Liver (tissue), 9 donors: ENCODE measurements around the gene LHFPL5. TPM values are rescaled to one million over a fixed set of nuclear protein-coding genes. Genes with fewer than 3 reads are reported as not detected.

Source experiments
- DNase-seq: peaks from one replicate; pipeline ENCODE4 v3.0.0-alpha.2; 2017; ENCODE audit warnings: low spot score
- H3K27ac ChIP-seq, 2 donors: one replicate each; pipeline ENCODE4 v1.7.0; 2013; ENCODE audit warnings: inconsistent platforms in 2 of 2, low read length in 2 of 2, control low read depth in 1 of 2, low read depth in 1 of 2, mild to moderate bottlenecking in 1 of 2
- H3K27me3 ChIP-seq, 4 donors: one replicate each; pipeline versions ENCODE4 v1.6.1 to v1.7.0; 2013; ENCODE audit warnings: low read length in 3 of 4, inconsistent platforms in 1 of 4, mild to moderate bottlenecking in 1 of 4, moderate library complexity in 1 of 4; ENCODE audit not compliant: control insufficient read depth in 4 of 4, insufficient read depth in 4 of 4
- H3K36me3 ChIP-seq, 4 donors: one replicate each; pipeline versions ENCODE4 v1.6.1 to v1.7.0; 2013; ENCODE audit warnings: low read length in 3 of 4, mild to moderate bottlenecking in 3 of 4, low read depth in 1 of 4, moderate library complexity in 1 of 4; ENCODE audit not compliant: control insufficient read depth in 4 of 4, insufficient read depth in 3 of 4
- H3K4me1 ChIP-seq, 4 donors: one replicate each; pipeline versions ENCODE4 v1.6.1 to v1.7.0; 2013; ENCODE audit warnings: low read length in 3 of 4, mild to moderate bottlenecking in 3 of 4, moderate library complexity in 1 of 4; ENCODE audit not compliant: control insufficient read depth in 4 of 4, insufficient read depth in 4 of 4
- H3K4me3 ChIP-seq, 3 donors: one replicate each; pipeline versions ENCODE4 v1.6.1 to v1.7.0; 2013; ENCODE audit warnings: low read length in 3 of 3, control low read depth in 1 of 3, low read depth in 1 of 3, mild to moderate bottlenecking in 1 of 3
- H3K9ac ChIP-seq, 2 donors: one replicate each; pipeline ENCODE4 v1.7.0; 2013; ENCODE audit warnings: low read length in 2 of 2, mild to moderate bottlenecking in 2 of 2, moderate library complexity in 2 of 2, control low read depth in 1 of 2, low read depth in 1 of 2
- H3K9me3 ChIP-seq, 4 donors: one replicate each; pipeline versions ENCODE4 v1.6.1 to v1.7.0; 2013; ENCODE audit warnings: low read length in 3 of 4; ENCODE audit not compliant: control insufficient read depth in 4 of 4
- EGR1 ChIP-seq, 2 donors: IDR thresholded peaks; 2 replicates each; pipeline ENCODE4 v1.6.1; 2016 to 2018; ENCODE audit warnings: antibody characterized with exemption in 2 of 2, low read depth in 2 of 2
- FOXA1 ChIP-seq: IDR thresholded peaks from 2 replicates; pipeline ENCODE4 v1.6.1; 2016; ENCODE audit warnings: antibody characterized with exemption
- FOXA2 ChIP-seq: IDR thresholded peaks from 2 replicates; pipeline ENCODE4 v1.6.1; 2016; ENCODE audit warnings: antibody characterized with exemption
- GABPA ChIP-seq, 2 donors: IDR thresholded peaks in 1 of 2; conservative IDR thresholded peaks in 1 of 2; 2 replicates each; pipeline ENCODE4 v1.6.1; 2016; ENCODE audit warnings: antibody characterized with exemption in 2 of 2, mild to moderate bottlenecking in 1 of 2, moderate library complexity in 1 of 2
- HNF4A ChIP-seq, 2 donors: conservative IDR thresholded peaks; 2 replicates each; pipeline ENCODE4 v1.6.1; 2016; ENCODE audit warnings: antibody characterized with exemption in 2 of 2, mild to moderate bottlenecking in 2 of 2
- HNF4G ChIP-seq: IDR thresholded peaks from 2 replicates; pipeline ENCODE4 v1.6.1; 2016; ENCODE audit warnings: antibody characterized with exemption
- JUND ChIP-seq, 2 donors: IDR thresholded peaks; 2 replicates each; pipeline ENCODE4 v1.6.1; 2016; ENCODE audit warnings: antibody characterized with exemption in 2 of 2
- MAX ChIP-seq: IDR thresholded peaks from 2 replicates; pipeline ENCODE4 v1.6.1; 2016; ENCODE audit warnings: antibody characterized with exemption
- NR2F2 ChIP-seq: IDR thresholded peaks from 2 replicates; pipeline ENCODE4 v1.6.1; 2016; ENCODE audit warnings: antibody characterized with exemption
- RAD21 ChIP-seq, 2 donors: IDR thresholded peaks; 2 replicates each; pipeline ENCODE4 v1.6.1; 2016; ENCODE audit warnings: antibody characterized with exemption in 2 of 2, mild to moderate bottlenecking in 2 of 2
- REST ChIP-seq: IDR thresholded peaks from 2 replicates; pipeline ENCODE4 v1.6.1; 2016; ENCODE audit warnings: antibody characterized with exemption, mild to moderate bottlenecking
- RXRA ChIP-seq, 2 donors: IDR thresholded peaks; 2 replicates each; pipeline ENCODE4 v1.6.1; 2017 to 2018; ENCODE audit warnings: antibody characterized with exemption in 2 of 2, mild to moderate bottlenecking in 1 of 2
- SP1 ChIP-seq: IDR thresholded peaks from 2 replicates; pipeline ENCODE4 v1.6.1; 2018; ENCODE audit warnings: antibody characterized with exemption, mild to moderate bottlenecking
- TAF1 ChIP-seq: conservative IDR thresholded peaks from 2 replicates; pipeline ENCODE4 v1.6.1; 2016; ENCODE audit warnings: antibody characterized with exemption, mild to moderate bottlenecking
- YY1 ChIP-seq: IDR thresholded peaks from 2 replicates; pipeline ENCODE4 v1.6.1; 2016; ENCODE audit warnings: antibody characterized with exemption, mild to moderate bottlenecking
- WGBS: extraction: QIAGEN DNeasy Blood & Tissue Kit; methylation state at CpG from one replicate; pipeline ENCODE4 v1.1.7; 2013; 5-methylcytosine and 5-hydroxymethylcytosine counted together
- polyA plus RNA-seq, 2 donors: library from polyadenylated mRNA; stranded (reverse) in 1 of 2; unstranded in 1 of 2; fragments of 200-250 nt in 1 of 2; fragments of >200 nt in 1 of 2; fragmentation: Nextera tagmentation in 1 of 2; extraction: Ambion mirVana in 1 of 2; gene quantifications; one replicate each; pipeline versions ENCODE4 v1.2.1 to v1.2.3, GENCODE V29; 2013 to 2015
- total RNA-seq, 2 donors: library from RNA; depleted of rRNA; stranded (reverse); fragments of >200 nt; gene quantifications; one replicate each; pipeline ENCODE4 v1.2.3, GENCODE V29; 2014
- TF ChIP-seq, protein P1 (sequence below): IDR thresholded peaks from 2 replicates; pipeline ENCODE4 v1.6.1; 2016; ENCODE audit warnings: antibody characterized with exemption
- TF ChIP-seq, protein P2 (sequence below): fragments of 150-350 bp; IDR thresholded peaks from 2 replicates; pipeline ENCODE4 v1.5.1; 2017; ENCODE audit warnings: improper control_type of control experiment, low read depth, low read length; ENCODE audit not compliant: missing input control
- TF ChIP-seq, protein P3 (sequence below): IDR thresholded peaks from 2 replicates; pipeline ENCODE4 v1.6.1; 2016; ENCODE audit warnings: antibody characterized with exemption
- donor health status: healthy.
- donor health status: healthy.
- donor health status: healthy.
- donor health status: healthy.
- donor health status: healthy.

The LHFPL5 gene
- total and polyA plus RNA-seq, 4 donors = not detected

GRCh38 chr6:35857853-35858252 lies 52.7 kb downstream of the LHFPL5 start:
- H3K36me3 ChIP-seq = peaks cover 10 to 27% (median 16%) of the 10 kb centered on the region in 4 donors

DNA sequence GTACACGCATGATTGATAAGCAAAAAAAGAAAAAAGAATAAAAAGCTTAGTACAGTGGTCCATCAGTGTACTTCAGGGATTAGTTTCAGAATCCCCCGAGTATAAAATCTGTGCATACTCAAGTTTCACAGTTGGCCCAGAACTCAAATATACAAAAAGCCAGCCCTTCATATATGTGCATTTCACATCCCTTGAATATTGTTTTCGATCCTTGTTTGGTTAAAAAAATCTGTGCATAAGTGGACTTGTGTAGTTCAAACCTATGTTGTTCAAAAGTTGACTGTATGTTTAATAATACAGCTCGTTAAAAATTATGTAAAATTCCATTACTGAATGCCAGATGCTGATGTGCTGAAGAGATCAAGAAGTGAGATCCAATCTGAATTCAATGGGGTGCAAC lies 54.2 kb downstream of the LHFPL5 start:
- TF ChIP-seq JUND (IDR thresholded peaks at IDR 0.05) = no peak
- TF ChIP-seq HNF4A (conservative IDR thresholded peaks at IDR 0.05) = no peak
- no peak for TF ChIP-seq TAF1
- TF ChIP-seq REST = no peak
- TF ChIP-seq, protein P1, sequence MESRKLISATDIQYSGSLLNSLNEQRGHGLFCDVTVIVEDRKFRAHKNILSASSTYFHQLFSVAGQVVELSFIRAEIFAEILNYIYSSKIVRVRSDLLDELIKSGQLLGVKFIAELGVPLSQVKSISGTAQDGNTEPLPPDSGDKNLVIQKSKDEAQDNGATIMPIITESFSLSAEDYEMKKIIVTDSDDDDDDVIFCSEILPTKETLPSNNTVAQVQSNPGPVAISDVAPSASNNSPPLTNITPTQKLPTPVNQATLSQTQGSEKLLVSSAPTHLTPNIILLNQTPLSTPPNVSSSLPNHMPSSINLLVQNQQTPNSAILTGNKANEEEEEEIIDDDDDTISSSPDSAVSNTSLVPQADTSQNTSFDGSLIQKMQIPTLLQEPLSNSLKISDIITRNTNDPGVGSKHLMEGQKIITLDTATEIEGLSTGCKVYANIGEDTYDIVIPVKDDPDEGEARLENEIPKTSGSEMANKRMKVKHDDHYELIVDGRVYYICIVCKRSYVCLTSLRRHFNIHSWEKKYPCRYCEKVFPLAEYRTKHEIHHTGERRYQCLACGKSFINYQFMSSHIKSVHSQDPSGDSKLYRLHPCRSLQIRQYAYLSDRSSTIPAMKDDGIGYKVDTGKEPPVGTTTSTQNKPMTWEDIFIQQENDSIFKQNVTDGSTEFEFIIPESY = no peak
- TF ChIP-seq EGR1 (IDR thresholded peaks at IDR 0.05; ENCODE audit: low read depth in 2 of 2) = no peak
- TF ChIP-seq RXRA (IDR thresholded peaks at IDR 0.05) = no peak
- TF ChIP-seq, protein P2, sequence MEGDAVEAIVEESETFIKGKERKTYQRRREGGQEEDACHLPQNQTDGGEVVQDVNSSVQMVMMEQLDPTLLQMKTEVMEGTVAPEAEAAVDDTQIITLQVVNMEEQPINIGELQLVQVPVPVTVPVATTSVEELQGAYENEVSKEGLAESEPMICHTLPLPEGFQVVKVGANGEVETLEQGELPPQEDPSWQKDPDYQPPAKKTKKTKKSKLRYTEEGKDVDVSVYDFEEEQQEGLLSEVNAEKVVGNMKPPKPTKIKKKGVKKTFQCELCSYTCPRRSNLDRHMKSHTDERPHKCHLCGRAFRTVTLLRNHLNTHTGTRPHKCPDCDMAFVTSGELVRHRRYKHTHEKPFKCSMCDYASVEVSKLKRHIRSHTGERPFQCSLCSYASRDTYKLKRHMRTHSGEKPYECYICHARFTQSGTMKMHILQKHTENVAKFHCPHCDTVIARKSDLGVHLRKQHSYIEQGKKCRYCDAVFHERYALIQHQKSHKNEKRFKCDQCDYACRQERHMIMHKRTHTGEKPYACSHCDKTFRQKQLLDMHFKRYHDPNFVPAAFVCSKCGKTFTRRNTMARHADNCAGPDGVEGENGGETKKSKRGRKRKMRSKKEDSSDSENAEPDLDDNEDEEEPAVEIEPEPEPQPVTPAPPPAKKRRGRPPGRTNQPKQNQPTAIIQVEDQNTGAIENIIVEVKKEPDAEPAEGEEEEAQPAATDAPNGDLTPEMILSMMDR = no peak
- no peak for TF ChIP-seq HNF4G
- TF ChIP-seq RAD21 (IDR thresholded peaks at IDR 0.05) = no peak
- TF ChIP-seq FOXA1 = no peak
- TF ChIP-seq NR2F2 = no peak
- TF ChIP-seq MAX = no peak
- no peak for TF ChIP-seq GABPA (IDR thresholded peaks at IDR 0.05 in 1 of 2, conservative IDR thresholded peaks at IDR 0.05 in 1 of 2)
- no peak for TF ChIP-seq SP1
- TF ChIP-seq, protein P3, sequence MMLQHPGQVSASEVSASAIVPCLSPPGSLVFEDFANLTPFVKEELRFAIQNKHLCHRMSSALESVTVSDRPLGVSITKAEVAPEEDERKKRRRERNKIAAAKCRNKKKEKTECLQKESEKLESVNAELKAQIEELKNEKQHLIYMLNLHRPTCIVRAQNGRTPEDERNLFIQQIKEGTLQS = no peak
- TF ChIP-seq YY1 = no peak
- TF ChIP-seq FOXA2 = no peak
- no peaks in the 10 kb centered on the region for H3K4me1 ChIP-seq
- DNase-seq = no peak
- no peak overlapping the region for H3K27ac ChIP-seq
- no peaks in the 10 kb centered on the region for H3K27me3 ChIP-seq
- peaks cover 8 to 25% (median 16%) of the 10 kb centered on the region in 4 donors for H3K36me3 ChIP-seq
- H3K9ac ChIP-seq = no peak overlapping the region
- 97% methylated on average over 4 of the region's 4 CpGs for WGBS
- no peaks in the 10 kb centered on the region for H3K9me3 ChIP-seq
- H3K4me3 ChIP-seq = no peak overlapping the region

More at GRCh38 chr6:35857853-35858252, 52.7 kb downstream of the LHFPL5 start:
- H3K27me3 ChIP-seq = no peaks in the 10 kb centered on the region
- TF ChIP-seq MAX (no peak), YY1 (no peak), RXRA (IDR thresholded peaks at IDR 0.05) (no peak), TAF1 (no peak), FOXA1 (no peak), RAD21 (IDR thresholded peaks at IDR 0.05) (no peak), JUND (IDR thresholded peaks at IDR 0.05) (no peak), EGR1 (IDR thresholded peaks at IDR 0.05; ENCODE audit: low read depth in 2 of 2) (no peak), HNF4A (conservative IDR thresholded peaks at IDR 0.05) (no peak), FOXA2 (no peak), GABPA (IDR thresholded peaks at IDR 0.05 in 1 of 2, conservative IDR thresholded peaks at IDR 0.05 in 1 of 2) (no peak)
- TF ChIP-seq, protein P1 = no peak
- no peaks in the 10 kb centered on the region for H3K4me1 ChIP-seq
- H3K4me3 ChIP-seq = no peak overlapping the region
- H3K9me3 ChIP-seq = no peaks in the 10 kb centered on the region
- no peak overlapping the region for H3K27ac ChIP-seq
- no peak overlapping the region for H3K9ac ChIP-seq
- no peak for DNase-seq
